Activated T-cell treated with anti-CD3 and anti-CD28 coated beads, Interleukin-2, amount 50 U/mL, for 4 hours (primary cell): Measurements from ENCODE around the gene ST14. TPM values are rescaled to one million over a fixed set of nuclear protein-coding genes. Genes with fewer than 3 reads are reported as not detected.

Experiments used
- ATAC-seq, 2 donors: fragments of 200-7000 bp; cut with Tn5 transposase; one replicate each; pipeline ENCODE4 v1.10.0; 2021
- DNase-seq: peaks from one replicate; pipeline ENCODE4 v3.0.0-alpha.2; 2020
- H3K27me3 Mint-ChIP-seq: one replicate; pipeline ENCODE4 v1.8.0; 2021; ENCODE audit warnings: low read depth, mixed read lengths
- H3K36me3 Mint-ChIP-seq: one replicate; pipeline ENCODE4 v1.8.0; 2022; ENCODE audit warnings: mixed read lengths; ENCODE audit not compliant: insufficient read depth
- H3K4me1 Mint-ChIP-seq: one replicate; pipeline ENCODE4 v1.8.0; 2021; ENCODE audit warnings: low read depth, mixed read lengths
- H3K4me3 Mint-ChIP-seq: one replicate; pipeline ENCODE4 v1.8.0; 2021; ENCODE audit warnings: mild to moderate bottlenecking, moderate library complexity, mixed read lengths
- H3K9me3 Mint-ChIP-seq: one replicate; pipeline ENCODE4 v1.8.0; 2021; ENCODE audit warnings: mixed read lengths
- total RNA-seq, 3 donors: library from RNA; stranded (reverse); gene quantifications; one replicate each; pipeline ENCODE4 v1.2.1, GENCODE V29; 2021

Gene ST14
- total RNA-seq: under 1 TPM; 0.21 to 0.30 (median 0.28) TPM

- DNase-seq (no peak), ATAC-seq (peak in 1 of 2 donors; percentile 21)
- Mint-ChIP-seq H3K27me3 (peaks cover 55% of the 10 kb centered on the region), H3K4me1 (peaks cover 14% of the 10 kb centered on the region), H3K4me3 (peak within 1 kb of the TSS; percentile 59), H3K36me3 (no peaks in the 10 kb centered on the region), H3K9me3 (no peaks in the 10 kb centered on the region)
Measured at GRCh38 chr11:130159657-130160497, at the start of gene ST14. Gene ST14, plus strand, starts transcription at chr11:130159782. Its CDS starts 198 bp downstream, at chr11:130159980.

- H3K4me1 Mint-ChIP-seq: no peaks in the 10 kb centered on the region
- H3K4me3 Mint-ChIP-seq: no peak overlapping the region
- no peaks in the 10 kb centered on the region for H3K27me3 Mint-ChIP-seq
- H3K36me3 Mint-ChIP-seq: peaks cover 34% of the 10 kb centered on the region
- DNase-seq (no peak), ATAC-seq (no peak)
- no peaks in the 10 kb centered on the region for H3K9me3 Mint-ChIP-seq
Measured at GRCh38 chr11:130110339-130111108, 49.1 kb upstream of the ST14 start.

GRCh38 chr11:130112071-130112830 is 47.3 kb upstream of the ST14 start:
- no peak for ATAC-seq
- DNase-seq: no peak
- Mint-ChIP-seq H3K27me3 (no peaks in the 10 kb centered on the region), H3K36me3 (peaks cover 34% of the 10 kb centered on the region), H3K9me3 (no peaks in the 10 kb centered on the region), H3K4me1 (no peaks in the 10 kb centered on the region), H3K4me3 (no peak overlapping the region)

- Mint-ChIP-seq H3K4me3 (no peak overlapping the region), H3K27me3 (no peaks in the 10 kb centered on the region), H3K9me3 (no peaks in the 10 kb centered on the region), H3K4me1 (peaks cover 13% of the 10 kb centered on the region), H3K36me3 (peaks cover 34% of the 10 kb centered on the region)
- no peak for DNase-seq
- no peak for ATAC-seq
Measured at GRCh38 chr11:130114281-130114680, 45.3 kb upstream of the ST14 start.

- no peak for ATAC-seq
- no peak overlapping the region for H3K4me3 Mint-ChIP-seq
- DNase-seq: no peak
- H3K9me3 Mint-ChIP-seq: no peaks in the 10 kb centered on the region
- peaks cover 18% of the 10 kb centered on the region for H3K4me1 Mint-ChIP-seq
- peaks cover 34% of the 10 kb centered on the region for H3K36me3 Mint-ChIP-seq
- H3K27me3 Mint-ChIP-seq: no peaks in the 10 kb centered on the region
Measured at GRCh38 chr11:130114726-130115125, 44.9 kb upstream of the ST14 start.

GRCh38 chr11:130115218-130115617 is 44.4 kb upstream of the ST14 start:
- Mint-ChIP-seq H3K4me1 (peaks cover 21% of the 10 kb centered on the region), H3K9me3 (no peaks in the 10 kb centered on the region), H3K27me3 (no peaks in the 10 kb centered on the region), H3K4me3 (no peak overlapping the region), H3K36me3 (peaks cover 32% of the 10 kb centered on the region)
- ATAC-seq (no peak), DNase-seq (no peak)

GRCh38 chr11:130118165-130118564 is 41.4 kb upstream of the ST14 start:
- ATAC-seq: no peak
- Mint-ChIP-seq H3K36me3 (peaks cover 20% of the 10 kb centered on the region), H3K4me3 (no peak overlapping the region)

GRCh38 chr11:130118636-130119387 is 40.8 kb upstream of the ST14 start:
- ATAC-seq (peak; percentile 54 to 61), DNase-seq (peak; percentile 12)
- Mint-ChIP-seq H3K9me3 (no peaks in the 10 kb centered on the region), H3K4me3 (no peak overlapping the region), H3K27me3 (no peaks in the 10 kb centered on the region), H3K4me1 (peaks cover 46% of the 10 kb centered on the region), H3K36me3 (peaks cover 22% of the 10 kb centered on the region)

More at GRCh38 chr11:130118165-130118564, 41.4 kb upstream of the ST14 start:
- Mint-ChIP-seq H3K9me3 (no peaks in the 10 kb centered on the region), H3K4me1 (peaks cover 46% of the 10 kb centered on the region), H3K27me3 (no peaks in the 10 kb centered on the region)
- DNase-seq: no peak

GRCh38 chr11:130120045-130120444 is 39.5 kb upstream of the ST14 start:
- Mint-ChIP-seq H3K9me3 (no peaks in the 10 kb centered on the region), H3K4me3 (no peak overlapping the region), H3K36me3 (peaks cover 25% of the 10 kb centered on the region), H3K27me3 (no peaks in the 10 kb centered on the region), H3K4me1 (peaks cover 46% of the 10 kb centered on the region)
- no peak for DNase-seq
- no peak for ATAC-seq

- peaks cover 26% of the 10 kb centered on the region for H3K36me3 Mint-ChIP-seq
- DNase-seq: no peak
- peaks cover 46% of the 10 kb centered on the region for H3K4me1 Mint-ChIP-seq
- H3K27me3 Mint-ChIP-seq: no peaks in the 10 kb centered on the region
- no peak overlapping the region for H3K4me3 Mint-ChIP-seq
- H3K9me3 Mint-ChIP-seq: no peaks in the 10 kb centered on the region
- peak; percentile 67 to 82 for ATAC-seq
Measured at GRCh38 chr11:130121445-130121978, 38.1 kb upstream of the ST14 start.

- peaks cover 28% of the 10 kb centered on the region for H3K36me3 Mint-ChIP-seq
- no peak overlapping the region for H3K4me3 Mint-ChIP-seq
- DNase-seq (no peak), ATAC-seq (peak; percentile 62 to 69)
- H3K9me3 Mint-ChIP-seq: no peaks in the 10 kb centered on the region
- H3K4me1 Mint-ChIP-seq: peaks cover 46% of the 10 kb centered on the region
- H3K27me3 Mint-ChIP-seq: no peaks in the 10 kb centered on the region
Measured at GRCh38 chr11:130122141-130122575, 37.4 kb upstream of the ST14 start.

GRCh38 chr11:130123414-130124040 is 36.1 kb upstream of the ST14 start:
- DNase-seq: no peak
- H3K4me1 Mint-ChIP-seq: peaks cover 40% of the 10 kb centered on the region
- no peak overlapping the region for H3K4me3 Mint-ChIP-seq
- no peaks in the 10 kb centered on the region for H3K27me3 Mint-ChIP-seq
- no peak for ATAC-seq
- H3K9me3 Mint-ChIP-seq: no peaks in the 10 kb centered on the region
- peaks cover 28% of the 10 kb centered on the region for H3K36me3 Mint-ChIP-seq

GRCh38 chr11:130124096-130124495 is 35.5 kb upstream of the ST14 start:
- ATAC-seq: no peak
- Mint-ChIP-seq H3K4me3 (no peak overlapping the region), H3K36me3 (peaks cover 32% of the 10 kb centered on the region)

More at GRCh38 chr11:130124096-130124495, 35.5 kb upstream of the ST14 start:
- no peaks in the 10 kb centered on the region for H3K9me3 Mint-ChIP-seq
- H3K4me1 Mint-ChIP-seq: peaks cover 34% of the 10 kb centered on the region
- H3K27me3 Mint-ChIP-seq: no peaks in the 10 kb centered on the region
- DNase-seq: no peak
